SK-N-MC (cell line): ENCODE results near the gene REEP1.
A peak's percentile ranks its signal among the peaks of the same experiment; 100 is the strongest.

Experiments
- DNase-seq: peaks from one replicate; pipeline ENCODE4 v3.0.0-alpha.2; 2011; ENCODE audit warnings: low read depth, low spot score
- H3K27ac ChIP-seq: fragments of 200-600 bp; sonication (generic); 2 replicates; pipeline ENCODE4 v1.5.1; 2016; ENCODE audit warnings: mixed run types
- H3K36me3 ChIP-seq: fragments of 200-600 bp; sonication (generic); 2 replicates; pipeline ENCODE4 v1.6.1; 2017; ENCODE audit warnings: antibody characterized with exemption, low read length, mixed read lengths; ENCODE audit not compliant: insufficient read depth
- H3K4me3 ChIP-seq: fragments of 200-600 bp; sonication (generic); 2 replicates; pipeline ENCODE4 v1.5.1; 2016
- H3K9ac ChIP-seq: fragments of 200-600 bp; sonication (generic); 2 replicates; pipeline ENCODE4 v1.8.0; 2017; ENCODE audit warnings: mixed run types, mixed read lengths; ENCODE audit not compliant: insufficient read length
- H3K9me3 ChIP-seq: fragments of 200-600 bp; sonication (generic); 2 replicates; pipeline ENCODE4 v1.6.1; 2017; ENCODE audit warnings: low read depth, mild to moderate bottlenecking, antibody characterized with exemption, low read length, moderate library complexity, mixed read lengths
- EZH2 ChIP-seq: fragments of 200-600 bp; sonication (generic); IDR thresholded peaks from one replicate; pipeline ENCODE4 v1.6.1; 2017; ENCODE audit warnings: antibody characterized with exemption
- FOXP2 ChIP-seq: optimal IDR thresholded peaks from 2 replicates; pipeline ENCODE3; 2011; ENCODE audit warnings: mild to moderate bottlenecking, moderate library complexity; ENCODE audit not compliant: insufficient read depth; ENCODE audit errors: extremely low read length, control extremely low read depth
- POLR2AphosphoS5 ChIP-seq: IDR thresholded peaks from 2 replicates; pipeline ENCODE4 v1.6.1; 2012; ENCODE audit warnings: mild to moderate bottlenecking, low read depth, low read length, borderline replicate concordance

The REEP1 gene

GRCh38 chr2:86336675-86337243 is 667 bp downstream of the REEP1 start:
- Histone ChIP-seq H3K9ac (no peak overlapping the region), H3K9me3 (no peaks in the 10 kb centered on the region), H3K27ac (no peak overlapping the region), H3K4me3 (peak overlapping the region; percentile 77), H3K36me3 (no peaks in the 10 kb centered on the region)
- TF ChIP-seq POLR2AphosphoS5, result no peak
- TF ChIP-seq FOXP2, result no peak
- TF ChIP-seq EZH2, result no peak
- no peak for DNase-seq

- DNase-seq, result no peak
- no peak overlapping the region for H3K27ac ChIP-seq
- no peaks in the 10 kb centered on the region for H3K9me3 ChIP-seq
- no peaks in the 10 kb centered on the region for H3K36me3 ChIP-seq
- peak overlapping the region; percentile 77 for H3K4me3 ChIP-seq
- no peak overlapping the region for H3K9ac ChIP-seq
- no peak for TF ChIP-seq FOXP2
- TF ChIP-seq EZH2, result no peak
- TF ChIP-seq POLR2AphosphoS5, result no peak
Observed at GRCh38 chr2:86335865-86336674, 1.4 kb downstream of the REEP1 start.

GRCh38 chr2:86333378-86333777 is 4.0 kb downstream of the REEP1 start:
- Histone ChIP-seq H3K27ac (no peak overlapping the region), H3K9ac (no peak overlapping the region), H3K9me3 (no peaks in the 10 kb centered on the region), H3K4me3 (no peak overlapping the region), H3K36me3 (no peaks in the 10 kb centered on the region)
- TF ChIP-seq FOXP2, result no peak
- DNase-seq, result no peak

GRCh38 chr2:86332654-86333053 is 4.8 kb downstream of the REEP1 start:
- H3K36me3 ChIP-seq, result no peaks in the 10 kb centered on the region
- TF ChIP-seq EZH2, result no peak
- TF ChIP-seq FOXP2, result no peak
- no peak for TF ChIP-seq POLR2AphosphoS5
- no peak for DNase-seq
- no peak overlapping the region for H3K4me3 ChIP-seq
- no peaks in the 10 kb centered on the region for H3K9me3 ChIP-seq
- no peak overlapping the region for H3K27ac ChIP-seq
- H3K9ac ChIP-seq, result no peak overlapping the region

GRCh38 chr2:86331384-86331783 is 6.0 kb downstream of the REEP1 start:
- Histone ChIP-seq H3K9ac (no peak overlapping the region), H3K27ac (no peak overlapping the region), H3K9me3 (no peaks in the 10 kb centered on the region), H3K4me3 (no peak overlapping the region), H3K36me3 (no peaks in the 10 kb centered on the region)
- no peak for TF ChIP-seq POLR2AphosphoS5
- DNase-seq, result no peak

GRCh38 chr2:86330001-86330400 is 7.4 kb downstream of the REEP1 start:
- TF ChIP-seq EZH2 (no peak), FOXP2 (no peak), POLR2AphosphoS5 (no peak)
- Histone ChIP-seq H3K9me3 (no peaks in the 10 kb centered on the region), H3K9ac (no peak overlapping the region), H3K27ac (no peak overlapping the region), H3K4me3 (no peak overlapping the region), H3K36me3 (no peaks in the 10 kb centered on the region)
- no peak for DNase-seq

GRCh38 chr2:86323273-86324021 is 14.0 kb downstream of the REEP1 start:
- Histone ChIP-seq H3K36me3 (no peaks in the 10 kb centered on the region), H3K9me3 (no peaks in the 10 kb centered on the region), H3K9ac (no peak overlapping the region), H3K27ac (no peak overlapping the region), H3K4me3 (no peak overlapping the region)
- TF ChIP-seq EZH2 (no peak), FOXP2 (no peak), POLR2AphosphoS5 (no peak)
- DNase-seq, result no peak

- Histone ChIP-seq H3K9me3 (no peaks in the 10 kb centered on the region), H3K4me3 (no peak overlapping the region), H3K27ac (no peak overlapping the region), H3K9ac (no peak overlapping the region), H3K36me3 (no peaks in the 10 kb centered on the region)
- no peak for DNase-seq
- TF ChIP-seq EZH2 (no peak), POLR2AphosphoS5 (no peak), FOXP2 (no peak)
Observed at GRCh38 chr2:86319700-86320580, 17.5 kb downstream of the REEP1 start.
